HT-29 (cell line): ENCODE results near the gene SND1. TPM values are rescaled to one million over a fixed set of nuclear protein-coding genes. Genes with fewer than 3 reads are reported as not detected.

Source experiments
- DNase-seq: peaks from one replicate; pipeline ENCODE4 v3.0.0-alpha.2; 2015; ENCODE audit warnings: low spot score
- total RNA-seq: library from RNA; depleted of rRNA; stranded (reverse); fragments of >200 nt; shearing (Covaris generic); gene quantifications from 2 replicates; pipeline ENCODE4 v1.2.3, GENCODE V29; 2014

SND1 gene
- total RNA-seq, 1 experiment from 2014 or later, result 178 TPM

DNA sequence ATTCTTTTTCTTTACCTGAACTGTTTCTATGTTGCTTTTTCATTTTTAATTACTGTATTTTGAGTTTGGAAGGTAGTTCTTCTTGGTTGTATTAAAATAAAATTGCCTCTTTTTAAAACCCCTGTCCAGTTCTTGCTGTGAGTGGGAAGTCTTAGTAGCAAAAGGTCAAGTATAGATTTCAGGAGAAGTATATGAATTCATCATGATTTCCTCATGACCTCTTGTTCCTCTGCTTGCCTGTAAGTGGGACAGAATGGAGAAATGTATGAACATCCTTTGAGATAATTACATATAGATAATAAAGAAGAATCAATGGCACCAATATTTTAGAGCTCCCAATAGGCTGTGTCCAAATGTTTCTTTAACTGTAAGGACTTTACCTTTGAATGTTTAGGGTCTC, 253.0 kb downstream of the SND1 start:
- DNase-seq, result no peak

DNA sequence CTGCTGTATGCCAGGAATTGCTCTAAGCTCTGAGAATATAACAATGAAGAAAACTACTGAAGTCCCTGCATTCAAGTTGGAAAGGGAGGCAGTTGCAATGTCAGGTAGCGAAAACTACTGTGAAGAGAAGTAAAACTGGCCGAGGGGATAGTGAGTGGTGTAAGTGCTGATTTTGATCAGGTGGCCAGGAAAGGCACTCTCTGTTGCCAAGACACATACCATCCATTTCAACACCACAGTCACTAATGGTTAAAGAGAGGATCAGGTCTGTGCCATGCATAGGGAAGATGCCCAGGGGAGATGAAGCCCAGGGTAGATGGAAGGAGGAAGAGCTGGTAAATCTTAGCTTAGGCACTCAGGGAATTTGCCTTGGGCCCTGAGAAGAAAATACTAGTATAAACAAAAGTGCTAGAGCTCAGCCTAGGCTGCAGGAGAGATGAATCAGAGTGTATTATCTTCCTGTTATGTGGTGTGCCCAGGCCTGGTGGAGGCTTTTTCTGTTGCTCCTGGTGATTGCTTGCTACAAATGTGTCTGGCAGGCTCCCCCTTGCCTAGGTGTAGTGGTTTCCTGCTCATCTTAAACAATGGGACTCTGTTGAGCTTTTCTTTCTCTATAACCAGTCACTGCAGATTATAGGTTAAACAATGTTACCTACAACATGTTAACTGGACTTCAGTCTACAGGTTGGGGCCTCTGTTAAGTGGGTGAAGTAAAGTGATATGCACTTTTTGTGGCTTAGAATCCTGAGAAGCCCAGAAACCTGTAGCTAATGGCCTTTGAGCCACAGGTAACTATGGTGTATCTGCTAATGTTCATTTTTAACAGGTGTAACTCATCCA, 253.7 kb downstream of the SND1 start:
- peak; percentile 19 for DNase-seq

DNA sequence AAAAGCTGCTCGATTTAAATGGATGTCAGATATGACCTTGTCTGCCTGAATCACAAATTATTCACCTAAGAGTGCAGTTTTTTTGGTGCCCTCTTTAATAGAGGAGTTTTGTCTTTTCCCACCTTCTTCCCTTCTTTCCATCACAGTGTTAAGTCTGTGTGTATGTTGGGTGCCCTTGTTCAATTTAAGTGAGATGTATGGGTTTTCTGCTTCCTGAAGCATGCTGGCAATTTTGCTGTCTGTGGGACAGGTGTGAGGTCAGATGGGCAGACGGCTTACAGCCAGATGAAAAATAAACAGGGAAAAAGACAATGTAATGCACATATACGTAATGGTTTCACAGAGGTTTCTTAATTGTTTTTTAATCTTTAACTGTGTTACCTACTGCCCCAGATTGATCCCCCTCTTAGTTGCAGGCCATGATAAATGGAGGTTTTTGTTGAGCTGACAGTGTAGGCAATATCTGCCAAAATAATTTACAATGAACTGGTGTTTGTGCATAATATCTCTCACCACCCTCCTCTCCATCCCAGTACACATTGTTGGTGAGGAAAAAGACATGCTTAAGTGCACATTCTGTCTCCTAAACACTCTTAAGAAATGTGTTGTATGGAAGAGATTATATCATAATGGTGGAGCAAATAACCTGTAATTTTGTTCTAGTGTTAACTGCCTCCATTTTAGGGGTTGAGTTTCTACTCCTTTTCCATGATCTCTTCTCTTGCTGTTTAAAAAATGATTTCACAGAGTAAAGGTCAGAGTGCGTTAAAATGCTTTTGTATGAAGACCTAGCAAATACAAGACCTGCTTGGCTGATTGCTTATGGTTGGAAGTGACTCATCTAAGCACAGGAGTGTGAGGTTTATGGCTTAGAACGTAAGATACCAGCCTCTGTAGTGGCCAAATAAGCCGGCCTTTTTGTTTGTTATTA, 255.4 kb downstream of the SND1 start:
- DNase-seq, result peak; percentile 65

DNA sequence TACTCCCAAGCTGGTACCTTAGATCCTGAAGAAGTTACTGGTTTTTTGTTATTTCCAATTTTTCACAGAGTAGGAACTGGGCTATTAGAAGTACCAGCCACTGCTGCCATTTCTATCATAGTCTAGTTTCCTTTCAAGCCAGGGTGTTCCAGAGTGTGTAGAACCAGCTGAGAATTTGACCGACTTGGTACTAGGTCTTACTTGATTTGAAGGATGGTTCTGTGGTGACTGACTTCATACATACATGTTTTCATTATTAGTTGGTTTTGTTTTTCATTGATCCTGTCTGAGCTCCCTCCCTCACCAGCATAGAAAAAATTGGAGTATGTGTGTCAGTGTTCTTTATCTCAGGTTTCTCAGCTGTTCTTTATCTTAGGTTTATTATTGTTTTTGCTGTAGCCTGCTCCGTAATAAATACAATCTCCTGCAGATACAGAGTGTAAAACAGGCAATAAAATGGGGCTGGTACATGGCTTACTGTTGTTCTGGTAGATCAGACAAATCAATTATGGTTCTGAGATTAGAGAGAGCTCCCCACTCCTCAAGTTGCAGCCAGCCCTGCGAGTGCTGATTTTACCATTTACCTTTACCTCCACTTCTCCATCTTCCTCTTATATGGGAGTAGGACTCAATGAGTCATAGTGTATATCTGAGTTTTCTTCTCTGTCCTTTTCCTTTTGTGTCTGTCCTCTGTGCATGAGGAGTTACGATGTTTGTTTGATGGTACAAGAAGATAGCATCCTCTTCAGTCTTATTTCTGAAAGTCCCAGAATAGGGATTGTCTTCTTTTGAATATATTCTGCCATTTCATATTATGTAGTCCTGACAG, 256.6 kb downstream of the SND1 start:
- no peak for DNase-seq

DNA sequence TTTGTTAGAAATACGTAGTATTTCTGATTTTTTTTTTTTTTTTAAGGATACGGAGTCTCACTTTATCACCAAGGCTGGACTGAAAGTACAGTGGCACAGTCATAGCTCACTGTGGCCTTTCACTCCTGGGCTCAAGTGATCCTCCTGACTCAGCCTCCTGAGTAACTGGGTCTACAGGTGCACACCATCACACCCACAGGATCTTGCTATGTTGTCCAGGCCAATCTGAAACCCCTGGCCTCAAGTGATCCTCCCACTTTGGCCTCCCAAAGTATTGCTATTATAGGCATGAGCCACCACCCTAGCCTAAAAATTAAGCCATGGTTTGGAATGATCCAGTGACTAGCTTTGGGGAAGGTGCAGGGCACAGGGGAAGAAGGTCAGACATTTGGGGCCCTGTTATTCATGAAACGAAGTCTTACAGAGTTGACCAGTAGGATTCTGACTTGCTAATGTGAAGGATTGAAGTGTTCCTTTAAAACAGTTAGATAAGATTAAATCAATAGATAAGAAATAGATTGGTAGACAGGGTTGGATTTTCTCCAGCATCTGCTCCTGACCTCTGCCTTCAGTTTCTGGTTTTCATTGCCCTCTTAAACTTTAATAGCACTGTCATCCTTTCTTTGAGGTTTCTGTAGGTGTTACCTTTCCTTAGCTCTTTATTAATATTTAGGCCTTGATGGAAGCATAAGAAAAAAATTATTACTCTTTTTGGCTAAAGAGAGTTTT, 257.6 kb downstream of the SND1 start:
- no peak for DNase-seq

DNA sequence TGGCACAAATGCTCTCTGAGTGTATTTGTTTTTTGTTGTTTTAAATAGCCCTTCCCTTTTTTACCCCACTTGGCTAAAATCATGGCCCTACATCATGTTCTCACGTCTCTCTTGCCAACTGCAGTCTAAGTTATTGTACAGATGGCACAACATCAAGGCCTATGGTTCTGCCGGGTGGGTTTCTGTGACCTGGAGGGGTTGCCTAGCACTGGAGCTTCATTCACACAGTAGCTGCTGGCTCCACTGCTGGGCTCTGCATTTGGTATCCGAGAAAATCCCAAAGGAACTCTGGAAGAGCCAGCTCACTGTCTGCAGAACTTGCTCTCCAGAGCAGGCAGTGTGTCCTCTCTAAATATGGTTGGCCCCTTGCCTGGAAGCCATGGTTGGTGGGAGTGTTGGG, 258.7 kb downstream of the SND1 start:
- no peak for DNase-seq

DNA sequence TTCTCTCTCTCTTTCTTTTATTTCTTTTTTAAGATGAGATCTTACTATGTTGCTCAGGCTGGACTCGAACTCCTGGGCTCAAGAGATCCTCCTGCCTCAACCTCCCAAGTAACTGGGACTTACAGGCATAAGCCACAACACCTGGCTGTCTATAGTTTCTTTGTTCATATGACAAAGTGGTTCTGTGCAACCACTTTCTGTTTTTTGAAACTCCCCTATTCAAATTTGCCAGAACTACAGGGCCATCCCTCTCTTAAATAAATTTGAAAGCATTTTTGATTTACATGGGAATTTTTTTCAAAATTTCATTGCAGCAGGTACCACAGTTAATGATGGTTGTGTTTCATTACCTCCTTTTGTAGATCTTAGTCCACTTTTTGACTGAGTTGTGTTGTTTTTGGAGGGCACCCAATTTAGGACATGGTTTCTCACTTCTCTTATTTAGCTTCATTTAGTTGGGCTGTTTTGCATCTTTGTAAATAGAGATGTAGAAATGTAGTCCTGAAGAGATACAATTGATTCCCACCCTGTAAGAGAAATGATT, 260.0 kb downstream of the SND1 start:
- DNase-seq, result no peak

DNA sequence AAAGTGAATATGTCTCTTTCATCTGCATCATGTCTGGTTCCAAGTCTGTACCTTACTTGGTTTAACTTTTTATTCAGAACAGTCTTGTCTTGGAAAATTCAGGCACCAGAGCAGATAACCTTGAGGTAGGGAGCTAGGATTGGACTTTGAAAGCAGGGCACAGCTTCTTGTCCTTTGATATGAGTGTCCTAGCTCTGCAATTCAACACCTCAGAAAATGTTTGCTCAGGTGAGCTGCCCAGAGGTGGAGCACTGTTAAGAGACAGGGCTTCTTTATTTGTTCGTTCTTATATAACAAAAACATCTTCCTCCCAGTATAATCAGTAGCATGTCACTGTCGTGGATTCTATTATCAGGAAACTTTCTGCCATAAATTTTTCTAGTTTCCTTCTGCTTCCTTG, 260.9 kb downstream of the SND1 start:
- peak; percentile 47 for DNase-seq

DNA sequence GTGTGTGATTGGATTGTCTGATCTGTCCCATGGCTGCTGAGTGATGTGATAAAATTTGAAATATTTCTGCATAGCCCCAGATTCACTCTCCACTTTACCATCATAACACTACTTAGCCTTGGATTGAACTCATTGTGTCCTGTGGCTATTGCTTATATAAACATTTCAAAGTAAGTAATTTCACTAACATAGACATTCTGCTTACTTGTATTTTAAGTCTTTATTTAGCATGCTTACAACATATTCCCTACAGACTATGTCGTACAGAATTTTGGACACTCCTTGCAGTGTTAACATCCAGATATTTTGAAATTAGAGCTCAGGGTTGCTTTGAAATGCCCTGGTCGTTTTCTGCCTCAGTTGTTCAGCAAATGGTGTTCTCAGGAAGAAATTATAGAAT, 261.7 kb downstream of the SND1 start:
- no peak for DNase-seq

DNA sequence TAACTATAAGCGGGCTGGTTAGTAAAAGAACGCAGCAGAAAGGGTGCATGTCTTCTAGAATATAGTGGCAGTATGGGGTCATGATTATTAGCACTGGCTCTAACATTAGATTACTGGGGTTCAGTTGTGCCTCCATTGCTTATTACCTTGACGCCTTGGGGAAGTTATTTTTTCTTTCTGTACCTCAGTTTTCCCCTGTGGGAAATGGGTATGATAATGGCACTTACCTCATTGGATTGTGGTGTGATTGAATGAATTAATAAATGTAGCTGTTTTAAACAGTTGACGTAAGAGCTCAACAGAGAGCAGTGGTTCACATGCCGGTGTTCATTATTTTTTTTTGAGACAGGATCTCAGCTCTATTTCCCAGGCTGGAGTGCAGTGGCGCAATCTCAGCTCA, 262.7 kb downstream of the SND1 start:
- no peak for DNase-seq

DNA sequence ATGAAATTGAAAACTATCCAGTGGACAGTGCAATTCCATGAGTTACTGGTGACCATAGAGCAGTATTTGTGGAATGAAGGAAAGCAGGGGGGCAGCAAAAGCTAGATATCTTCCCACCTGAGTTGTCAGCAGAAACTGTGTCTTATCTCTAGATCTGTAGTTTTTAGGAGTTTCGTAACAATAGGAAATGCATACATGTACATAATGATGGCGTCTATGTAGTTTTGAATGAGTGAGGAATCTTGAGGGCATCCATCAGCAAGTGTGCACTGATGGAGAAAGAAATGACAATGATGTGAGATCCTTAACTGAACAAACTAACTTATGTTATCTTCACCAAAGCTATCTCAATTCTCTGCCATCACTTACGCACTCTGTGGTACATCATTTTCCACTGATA, 264.7 kb downstream of the SND1 start:
- DNase-seq, result no peak

DNA sequence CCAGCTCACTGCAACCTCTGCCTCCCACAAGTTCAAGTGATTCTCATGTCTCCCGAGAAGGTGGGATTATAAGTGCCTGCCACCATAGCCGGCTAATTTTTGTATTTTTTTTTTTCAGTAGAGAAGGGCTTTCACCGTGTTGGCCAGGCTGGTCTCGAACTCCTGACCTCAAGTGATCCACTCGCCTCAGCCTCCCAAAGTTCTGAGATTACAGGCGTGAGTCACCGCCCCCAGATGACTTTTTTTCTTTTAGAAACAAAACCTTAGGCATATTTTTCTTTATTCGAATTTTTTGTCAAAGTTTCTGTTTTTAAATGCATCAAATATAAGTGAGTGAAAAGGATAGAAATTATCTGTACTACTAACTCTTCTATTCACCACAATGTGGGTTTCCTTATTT, 266.1 kb downstream of the SND1 start:
- no peak for DNase-seq

DNA sequence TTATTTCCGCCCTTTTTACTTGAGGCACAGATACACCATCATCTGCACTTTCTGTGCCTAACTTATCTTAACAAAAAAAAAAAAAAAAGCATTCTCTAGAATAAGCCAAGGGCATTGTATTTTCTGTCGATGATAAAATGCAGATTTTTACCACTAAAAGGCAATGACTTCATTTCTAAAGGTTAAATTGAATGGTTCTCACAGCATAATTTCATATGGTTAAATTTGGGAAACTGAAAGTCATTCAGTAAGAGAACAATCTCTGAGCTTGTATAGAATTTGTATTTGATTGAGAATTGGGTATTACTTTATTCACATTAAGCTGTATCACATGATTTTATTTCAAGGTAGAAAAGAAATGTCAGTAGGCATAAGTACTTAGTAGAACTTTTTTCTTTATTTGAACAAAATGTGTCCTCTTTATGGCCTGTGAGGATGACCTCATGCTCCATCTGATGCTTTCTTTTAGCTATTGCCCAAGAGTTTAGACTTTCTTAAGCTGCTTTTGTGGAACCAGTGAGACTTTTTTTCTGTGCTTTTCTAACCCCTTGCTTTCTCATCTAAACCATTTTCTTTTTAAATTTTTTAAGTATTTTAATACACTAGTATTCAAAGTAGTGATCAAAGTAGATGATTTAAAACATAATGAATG, 268.9 kb downstream of the SND1 start:
- DNase-seq, result no peak

DNA sequence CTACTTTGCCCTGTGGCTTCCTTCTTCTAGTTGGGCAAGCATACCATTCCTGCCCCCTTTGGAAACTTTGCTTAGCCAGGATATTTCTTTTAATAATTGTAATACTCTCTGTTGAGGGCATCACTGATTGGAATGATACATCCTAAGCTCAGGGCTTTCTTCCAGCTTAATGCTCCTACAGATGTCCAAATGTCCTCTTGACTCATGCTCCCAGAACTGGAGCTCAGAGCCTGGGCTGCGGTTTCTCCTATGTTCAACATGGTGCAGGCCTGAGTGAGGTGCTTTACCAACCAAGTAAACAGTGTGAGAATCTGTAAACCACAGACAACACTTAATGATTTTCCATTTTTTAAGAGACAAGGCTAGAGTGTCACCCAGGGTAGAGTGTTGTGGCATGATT, 270.7 kb downstream of the SND1 start:
- no peak for DNase-seq

DNA sequence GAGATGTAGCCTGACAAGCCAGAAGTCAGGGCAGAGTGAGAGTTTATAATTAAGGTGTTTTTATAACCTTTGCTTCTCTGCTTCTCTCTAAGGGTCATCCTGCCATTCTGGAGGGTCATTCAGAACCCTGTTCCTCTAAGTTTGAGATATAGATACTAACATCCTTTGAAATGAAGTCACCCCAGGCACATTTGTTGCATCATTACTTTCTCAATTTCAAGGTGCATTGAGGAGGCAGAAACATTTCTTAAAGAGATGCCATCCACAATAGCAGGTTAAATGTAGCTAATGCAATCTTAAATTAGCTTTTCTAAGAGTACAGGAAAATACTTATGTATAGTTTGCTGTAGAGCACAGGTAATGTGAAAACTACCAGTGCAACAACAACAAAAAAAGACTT, 272.9 kb downstream of the SND1 start:
- DNase-seq, result no peak

DNA sequence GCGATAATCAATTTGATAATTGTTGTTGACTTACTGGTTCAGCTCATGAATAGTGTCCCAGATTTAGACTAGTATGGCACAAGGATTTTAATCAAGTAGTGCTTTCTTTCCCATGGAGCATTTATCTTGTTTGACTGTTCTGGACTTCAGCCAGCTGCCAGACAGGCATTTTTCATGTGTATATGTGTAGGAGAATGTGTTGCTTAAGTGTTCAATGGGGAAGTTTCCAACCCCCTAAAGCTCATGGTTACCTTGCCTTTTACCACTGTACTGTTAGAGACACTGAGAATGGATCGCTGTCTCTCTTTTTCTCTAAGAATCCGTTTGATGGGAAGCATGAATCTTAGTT, 275.3 kb downstream of the SND1 start:
- no peak for DNase-seq

DNA sequence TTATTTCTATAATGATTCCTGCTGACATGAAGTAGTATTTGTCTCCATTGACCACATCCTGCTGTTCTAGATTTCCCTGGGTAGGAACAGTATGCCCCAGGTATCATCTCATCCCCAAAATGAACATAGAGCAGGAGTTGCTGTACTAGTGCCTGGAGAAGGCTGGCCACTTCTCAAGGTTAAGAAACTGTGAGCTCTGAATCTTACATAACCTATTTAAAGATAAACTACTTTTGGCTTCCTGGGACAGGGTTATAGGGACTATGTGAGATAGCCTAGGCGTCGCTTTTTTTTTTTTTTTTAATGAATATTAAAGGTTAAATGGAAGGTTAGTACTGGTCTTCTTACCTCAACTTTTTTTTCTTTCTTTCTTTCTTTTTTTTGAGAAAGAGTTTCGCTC, 276.2 kb downstream of the SND1 start:
- no peak for DNase-seq

DNA sequence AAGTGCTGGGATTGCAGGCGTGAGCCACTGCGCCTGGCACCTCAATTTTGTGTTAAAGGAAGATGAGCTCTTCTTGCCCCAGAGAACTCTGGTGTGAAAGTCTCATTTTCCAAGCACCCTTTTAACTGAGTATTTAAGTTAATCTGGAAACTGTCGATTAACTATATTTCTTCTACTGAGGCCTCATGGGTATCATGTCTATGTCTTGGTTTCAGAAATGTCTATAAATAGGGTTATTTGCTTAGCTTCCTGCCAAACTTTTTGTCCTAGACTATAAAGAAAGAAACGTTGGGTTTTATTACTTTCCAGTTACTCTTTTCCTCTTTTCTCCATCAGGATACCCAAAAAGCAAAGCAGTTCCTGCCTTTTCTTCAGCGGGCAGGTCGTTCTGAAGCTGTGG, 276.9 kb downstream of the SND1 start:
- DNase-seq, result no peak

DNA sequence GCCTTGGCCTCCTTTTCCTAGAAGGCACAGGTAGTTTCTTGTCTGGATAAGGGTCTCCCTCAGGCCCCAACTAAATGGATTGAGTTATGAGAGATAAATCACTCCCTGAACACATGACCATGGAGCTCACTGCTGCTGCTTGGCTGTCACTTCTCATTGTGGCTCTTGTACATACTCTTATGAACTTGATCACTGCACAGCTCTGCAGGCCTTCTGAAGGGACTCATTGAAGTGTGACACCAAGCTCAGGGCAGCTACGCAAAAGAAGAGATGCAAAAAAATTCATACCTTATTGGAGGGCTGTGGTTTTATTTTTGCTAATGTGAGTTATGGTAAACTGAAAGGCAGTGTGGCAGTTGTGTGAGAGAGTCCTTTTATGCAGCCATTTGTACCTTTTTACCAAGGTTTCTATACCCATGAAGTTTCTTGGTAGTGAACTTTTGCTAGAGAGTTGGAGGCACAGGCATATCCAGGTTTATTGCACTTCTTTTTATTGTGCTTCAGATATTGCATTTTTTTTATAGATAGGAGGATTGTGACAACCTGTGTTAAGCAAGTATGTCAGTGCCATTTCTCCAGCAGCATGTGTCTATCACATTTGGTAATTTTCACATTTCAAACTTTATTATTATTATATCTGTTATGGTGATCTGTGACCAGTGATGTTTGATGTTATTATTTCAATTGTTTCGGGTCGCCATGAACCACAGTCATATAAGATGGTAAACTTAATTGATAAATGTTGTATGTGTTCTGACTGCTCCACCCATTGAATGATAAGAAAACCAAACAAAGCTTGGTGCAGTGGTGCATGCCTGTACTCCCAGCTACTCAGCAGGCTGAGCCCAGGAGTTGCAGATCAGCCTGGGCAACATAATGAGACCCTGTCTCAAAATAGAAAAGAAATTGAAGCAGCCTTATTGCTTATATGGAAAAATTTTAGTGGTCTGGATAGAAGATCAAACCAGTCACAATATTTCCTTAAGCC, 278.6 kb downstream of the SND1 start:
- no peak for DNase-seq
